Right lobe of liver (tissue), 4 donors: ENCODE measurements around the gene ANKS1B.

ENCODE experiments used
- POLR2A ChIP-seq: fragments of 450-650 bp; IDR thresholded peaks from one replicate; pipeline ENCODE4 v1.6.1; 2017; ENCODE audit warnings: antibody characterized with exemption, mild to moderate bottlenecking
- TF ChIP-seq, protein P1 (sequence below), 4 donors: fragments of 200-600 bp in 3 of 4; fragments of 450-650 bp in 1 of 4; IDR thresholded peaks; one replicate each; pipeline versions ENCODE4 v1.5.1 to v1.8.0; 2016 to 2022; ENCODE audit warnings: antibody characterized with exemption in 4 of 4, mild to moderate bottlenecking in 2 of 4
- donor health status: DM: no; HTN: no; CAD: no.
- donor health status: DM: no; HTN: no; CAD: no.
- donor health status: DM: no; HTN: yes; CAD: no.

DNA sequence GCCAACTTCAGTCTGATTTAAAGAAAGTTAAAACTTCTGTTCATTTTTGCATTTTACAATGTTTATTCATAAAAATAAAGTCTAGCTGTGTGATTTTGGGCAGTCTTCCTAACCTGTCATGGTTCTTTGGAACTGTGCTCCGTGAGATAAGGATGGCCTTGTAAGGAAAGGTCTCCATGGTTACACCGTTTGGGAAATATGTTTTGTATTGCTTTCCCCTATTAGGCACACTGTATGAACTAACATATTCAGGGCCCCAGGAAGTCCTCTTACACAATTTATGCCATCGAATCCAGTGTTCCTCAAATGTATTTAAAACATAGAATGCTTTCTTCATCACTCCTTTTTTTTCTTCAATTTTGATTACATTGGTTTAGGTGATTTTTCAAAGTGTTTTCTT lies 1285.2 kb downstream of the ANKS1B start:
- TF ChIP-seq, protein P1, sequence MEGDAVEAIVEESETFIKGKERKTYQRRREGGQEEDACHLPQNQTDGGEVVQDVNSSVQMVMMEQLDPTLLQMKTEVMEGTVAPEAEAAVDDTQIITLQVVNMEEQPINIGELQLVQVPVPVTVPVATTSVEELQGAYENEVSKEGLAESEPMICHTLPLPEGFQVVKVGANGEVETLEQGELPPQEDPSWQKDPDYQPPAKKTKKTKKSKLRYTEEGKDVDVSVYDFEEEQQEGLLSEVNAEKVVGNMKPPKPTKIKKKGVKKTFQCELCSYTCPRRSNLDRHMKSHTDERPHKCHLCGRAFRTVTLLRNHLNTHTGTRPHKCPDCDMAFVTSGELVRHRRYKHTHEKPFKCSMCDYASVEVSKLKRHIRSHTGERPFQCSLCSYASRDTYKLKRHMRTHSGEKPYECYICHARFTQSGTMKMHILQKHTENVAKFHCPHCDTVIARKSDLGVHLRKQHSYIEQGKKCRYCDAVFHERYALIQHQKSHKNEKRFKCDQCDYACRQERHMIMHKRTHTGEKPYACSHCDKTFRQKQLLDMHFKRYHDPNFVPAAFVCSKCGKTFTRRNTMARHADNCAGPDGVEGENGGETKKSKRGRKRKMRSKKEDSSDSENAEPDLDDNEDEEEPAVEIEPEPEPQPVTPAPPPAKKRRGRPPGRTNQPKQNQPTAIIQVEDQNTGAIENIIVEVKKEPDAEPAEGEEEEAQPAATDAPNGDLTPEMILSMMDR (IDR thresholded peaks at IDR 0.05) = no peak
- no peak for TF ChIP-seq POLR2A
